Hepatocyte (in vitro differentiated cells): ENCODE results near the gene POU2F1. TPM values are rescaled to one million over a fixed set of nuclear protein-coding genes. Genes with fewer than 3 reads are reported as not detected.

Source experiments
- DNase-seq: peaks from one replicate; pipeline ENCODE4 v3.0.0-alpha.2; 2016; ENCODE audit warnings: low spot score
- H2AFZ ChIP-seq: fragments of 200-600 bp; sonication (generic); 2 replicates; pipeline ENCODE4 v1.6.0; 2016; ENCODE audit warnings: antibody characterized with exemption, mild to moderate bottlenecking
- H3K27ac ChIP-seq: fragments of 200-600 bp; sonication (generic); 2 replicates; pipeline ENCODE4 v1.5.1; 2016; ENCODE audit warnings: mild to moderate bottlenecking
- H3K27me3 ChIP-seq: fragments of 200-600 bp; sonication (generic); 2 replicates; pipeline ENCODE4 v1.6.1; 2016
- H3K36me3 ChIP-seq: fragments of 200-600 bp; sonication (generic); replicated peaks from 2 replicates; pipeline ENCODE4 v1.5.1; 2016; ENCODE audit warnings: low read depth; ENCODE audit not compliant: insufficient read depth
- H3K4me1 ChIP-seq: fragments of 200-600 bp; sonication (generic); 2 replicates; pipeline ENCODE4 v1.5.1; 2016; ENCODE audit warnings: mild to moderate bottlenecking, moderate library complexity; ENCODE audit not compliant: insufficient read depth
- H3K4me2 ChIP-seq: fragments of 200-600 bp; sonication (generic); 2 replicates; pipeline ENCODE4 v1.6.0; 2016
- H3K4me3 ChIP-seq: fragments of 200-600 bp; sonication (generic); 2 replicates; pipeline ENCODE4 v1.5.1; 2016; ENCODE audit warnings: mild to moderate bottlenecking
- H3K79me2 ChIP-seq: fragments of 200-600 bp; sonication (generic); 2 replicates; pipeline ENCODE4 v1.6.0; 2017; ENCODE audit warnings: mild to moderate bottlenecking
- H3K9me2 ChIP-seq: fragments of 200-600 bp; sonication (generic); replicated peaks from 2 replicates; pipeline ENCODE4 v1.6.0; 2017; ENCODE audit warnings: mild to moderate bottlenecking; ENCODE audit not compliant: insufficient read depth
- H3K9me3 ChIP-seq: fragments of 200-600 bp; sonication (generic); 2 replicates; pipeline ENCODE4 v1.5.1; 2016; ENCODE audit warnings: low read depth, mild to moderate bottlenecking
- H4K20me1 ChIP-seq: fragments of 200-600 bp; sonication (generic); 2 replicates; pipeline ENCODE4 v1.6.0; 2016; ENCODE audit warnings: mild to moderate bottlenecking; ENCODE audit not compliant: insufficient read depth, poor library complexity, severe bottlenecking
- CTCF ChIP-seq: fragments of 200-600 bp; sonication (generic); IDR thresholded peaks from 2 replicates; pipeline ENCODE4 v1.5.1; 2016; ENCODE audit warnings: antibody characterized with exemption, mild to moderate bottlenecking; ENCODE audit not compliant: poor library complexity
- EZH2 ChIP-seq: fragments of 200-600 bp; sonication (generic); IDR thresholded peaks from 2 replicates; pipeline ENCODE4 v1.6.1; 2016; ENCODE audit warnings: antibody characterized with exemption, mild to moderate bottlenecking, borderline replicate concordance
- EZH2phosphoT487 ChIP-seq: fragments of 200-600 bp; sonication (generic); IDR thresholded peaks from one replicate; pipeline ENCODE4 v1.6.1; 2018; ENCODE audit warnings: antibody characterized with exemption, mild to moderate bottlenecking, low read depth, moderate library complexity; ENCODE audit not compliant: unreplicated experiment, severe bottlenecking
- WGBS: methylation state at CpG from one replicate; pipeline ENCODE4 v1.1.6; 2016; ENCODE audit warnings: low lambda C conversion rate; ENCODE audit errors: missing lambda C conversion rate; 5-methylcytosine and 5-hydroxymethylcytosine counted together
- polyA plus RNA-seq: library from polyadenylated mRNA; unstranded; fragments of >200 nt; fragmentation: Nextera tagmentation; extraction: Ambion mirVana; gene quantifications from 2 replicates; pipeline ENCODE4 v1.2.1, GENCODE V29; 2016
- total RNA-seq: library from RNA; depleted of rRNA; stranded (reverse); fragments of >200 nt; gene quantifications from 2 replicates; pipeline ENCODE4 v1.2.3, GENCODE V29; 2014

The POU2F1 gene
- total and polyA plus RNA-seq, 2 experiments from 2014 or later, result 11.9 to 14.5 TPM

GRCh38 chr1:167268347-167268787, 47.7 kb downstream of the POU2F1 start:
- Histone ChIP-seq H4K20me1 (no peaks in the 10 kb centered on the region), H3K9me2 (no peaks in the 10 kb centered on the region), H3K79me2 (peaks cover 61% of the 10 kb centered on the region), H3K27ac (no peak overlapping the region), H3K4me1 (peaks cover 9% of the 10 kb centered on the region), H3K4me3 (no peak overlapping the region), H3K36me3 (no peaks in the 10 kb centered on the region), H3K9me3 (no peaks in the 10 kb centered on the region), H2AFZ (no peak overlapping the region), H3K27me3 (no peaks in the 10 kb centered on the region), H3K4me2 (no peak overlapping the region)
- WGBS, result 77% methylated on average over 2 of the region's 2 CpGs
- no peak for DNase-seq
- TF ChIP-seq CTCF, result no peak
- TF ChIP-seq EZH2, result no peak
- TF ChIP-seq EZH2phosphoT487, result no peak

GRCh38 chr1:167270349-167271092, 49.8 kb downstream of the POU2F1 start:
- Histone ChIP-seq H3K9me2 (no peaks in the 10 kb centered on the region), H3K36me3 (no peaks in the 10 kb centered on the region), H2AFZ (no peak overlapping the region), H4K20me1 (no peaks in the 10 kb centered on the region), H3K4me2 (no peak overlapping the region), H3K27me3 (no peaks in the 10 kb centered on the region), H3K4me1 (peaks cover 10% of the 10 kb centered on the region), H3K79me2 (peaks cover 67% of the 10 kb centered on the region), H3K27ac (no peak overlapping the region), H3K9me3 (no peaks in the 10 kb centered on the region), H3K4me3 (no peak overlapping the region)
- DNase-seq, result no peak
- 89% methylated on average over 1 of the region's 1 CpG for WGBS
- TF ChIP-seq EZH2, result no peak
- no peak for TF ChIP-seq EZH2phosphoT487
- TF ChIP-seq CTCF, result no peak

DNA sequence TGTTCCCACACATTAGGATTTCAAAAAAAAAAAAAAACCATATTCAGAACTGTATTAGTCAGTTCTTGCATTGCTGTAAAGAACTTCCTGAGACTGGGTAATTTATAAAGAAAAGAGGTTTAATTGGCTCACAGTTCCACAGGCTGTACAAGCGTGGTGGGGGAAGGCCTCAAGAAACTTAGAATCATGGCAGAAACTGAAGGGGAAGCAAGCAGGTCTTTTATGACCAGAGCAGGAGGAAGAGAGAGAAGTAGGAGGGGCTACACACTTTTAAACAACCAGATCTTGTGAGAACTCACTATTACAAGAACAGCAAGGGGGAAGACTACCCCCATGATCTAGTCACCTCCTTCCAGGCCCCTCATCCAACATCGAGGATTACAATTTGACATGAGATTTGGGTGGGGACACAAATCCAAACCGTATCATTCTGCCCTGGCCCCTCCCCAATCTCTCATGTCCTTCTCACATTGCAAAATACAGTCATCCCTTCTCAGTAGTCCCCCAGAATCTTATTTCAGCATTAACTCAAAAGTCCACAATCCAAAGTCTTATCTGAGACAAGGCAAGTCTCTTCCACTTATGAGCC, 51.8 kb downstream of the POU2F1 start:
- TF ChIP-seq EZH2phosphoT487 (no peak), CTCF (no peak), EZH2 (no peak)
- WGBS, result 87% methylated on average over 3 of the region's 3 CpGs
- Histone ChIP-seq H4K20me1 (no peaks in the 10 kb centered on the region), H3K4me3 (no peak overlapping the region), H3K27ac (no peak overlapping the region), H3K9me3 (no peaks in the 10 kb centered on the region), H3K27me3 (no peaks in the 10 kb centered on the region), H3K4me1 (peaks cover 10% of the 10 kb centered on the region), H3K36me3 (no peaks in the 10 kb centered on the region), H3K4me2 (no peak overlapping the region), H3K9me2 (no peaks in the 10 kb centered on the region), H3K79me2 (peaks cover 66% of the 10 kb centered on the region), H2AFZ (no peak overlapping the region)
- no peak for DNase-seq
